SK-N-SH treated with all-trans-retinoic acid at 6 μM for 48 hours (cell line): ENCODE measurements around the gene ABCC11.

ENCODE experiments used
- ATAC-seq: fragments of 200-7000 bp; cut with Tn5 transposase; 3 replicates; pipeline ENCODE4 v1.9.1; 2020; ENCODE audit warnings: mild to moderate bottlenecking, moderate library complexity
- ARNTL ChIP-seq: fragments of 450-650 bp; formaldehyde crosslinking; IDR thresholded peaks from 2 replicates; pipeline ENCODE4 v1.5.0; 2020; ENCODE audit warnings: low read depth, mild to moderate bottlenecking, moderate library complexity, borderline replicate concordance
- BACH2 ChIP-seq: fragments of 250-450 bp; sonication (Bioruptor Pico); IDR thresholded peaks from 2 replicates; pipeline ENCODE4 v1.9.0; 2021; ENCODE audit warnings: mild to moderate bottlenecking, borderline replicate concordance
- CREB5 ChIP-seq: fragments of 250-450 bp; sonication (Bioruptor Pico); IDR thresholded peaks from 2 replicates; pipeline ENCODE4 v1.5.1; 2020; ENCODE audit warnings: low read depth, mild to moderate bottlenecking, moderate library complexity
- CSDC2 ChIP-seq: fragments of 250-450 bp; sonication (Bioruptor Pico); IDR thresholded peaks from 2 replicates; pipeline ENCODE4 v1.5.0; 2020; ENCODE audit warnings: mild to moderate bottlenecking, moderate library complexity
- CSRNP3 ChIP-seq: fragments of 250-450 bp; sonication (Bioruptor Pico); IDR thresholded peaks from 2 replicates; pipeline ENCODE4 v1.5.1; 2021; ENCODE audit warnings: mild to moderate bottlenecking, moderate library complexity
- ESRRG ChIP-seq: fragments of 250-450 bp; sonication (Bioruptor Pico); IDR thresholded peaks from 2 replicates; pipeline ENCODE4 v1.6.1; 2021; ENCODE audit warnings: mild to moderate bottlenecking
- ISL1 ChIP-seq: fragments of 250-450 bp; sonication (Bioruptor Pico); IDR thresholded peaks from 2 replicates; pipeline ENCODE4 v2.1.2; 2022; ENCODE audit warnings: mild to moderate bottlenecking, moderate library complexity
- OSR1 ChIP-seq: fragments of 250-450 bp; sonication (Bioruptor Pico); IDR thresholded peaks from 2 replicates; pipeline ENCODE4 v1.8.0; 2022; ENCODE audit warnings: moderate library complexity, mild to moderate bottlenecking, inconsistent platforms
- PATZ1 ChIP-seq: fragments of 250-450 bp; sonication (Bioruptor Pico); IDR thresholded peaks from 2 replicates; pipeline ENCODE4 v1.8.0; 2020; ENCODE audit warnings: mild to moderate bottlenecking, moderate library complexity, borderline replicate concordance
- POU6F1 ChIP-seq: fragments of 250-450 bp; sonication (Bioruptor Pico); IDR thresholded peaks from 2 replicates; pipeline ENCODE4 v1.8.0; 2021; ENCODE audit warnings: low read depth, mild to moderate bottlenecking, moderate library complexity, borderline replicate concordance
- PPARA ChIP-seq: fragments of 250-450 bp; sonication (Bioruptor Pico); IDR thresholded peaks from 2 replicates; pipeline ENCODE4 v1.5.0; 2020; ENCODE audit warnings: mild to moderate bottlenecking, borderline replicate concordance
- RARB ChIP-seq: fragments of 250-450 bp; sonication (Bioruptor Pico); IDR thresholded peaks from 2 replicates; pipeline ENCODE4 v1.8.0; 2021; ENCODE audit warnings: mild to moderate bottlenecking, moderate library complexity
- TCF4 ChIP-seq: fragments of 250-450 bp; sonication (Bioruptor Pico); IDR thresholded peaks from 2 replicates; pipeline ENCODE4 v1.8.0; 2021; ENCODE audit warnings: mild to moderate bottlenecking, moderate library complexity, borderline replicate concordance
- TOX ChIP-seq: fragments of 250-450 bp; sonication (Bioruptor Pico); IDR thresholded peaks from 2 replicates; pipeline ENCODE4 v1.8.0; 2021; ENCODE audit warnings: mild to moderate bottlenecking, moderate library complexity, borderline replicate concordance
- TSHZ2 ChIP-seq: fragments of 250-450 bp; sonication (Bioruptor Pico); IDR thresholded peaks from 2 replicates; pipeline ENCODE4 v1.5.0; 2020; ENCODE audit warnings: mild to moderate bottlenecking, moderate library complexity
- ZC3H10 ChIP-seq: fragments of 250-450 bp; sonication (Bioruptor Pico); IDR thresholded peaks from 2 replicates; pipeline ENCODE4 v1.5.1; 2021; ENCODE audit warnings: mild to moderate bottlenecking, moderate library complexity
- ZFP30 ChIP-seq: fragments of 450-650 bp; formaldehyde crosslinking; IDR thresholded peaks from 2 replicates; pipeline ENCODE4 v1.5.0; 2022; ENCODE audit warnings: mild to moderate bottlenecking, moderate library complexity
- ZNF565 ChIP-seq: fragments of 450-650 bp; formaldehyde crosslinking; conservative IDR thresholded peaks from 2 replicates; pipeline ENCODE4 v1.5.0; 2020; ENCODE audit warnings: low read depth, mild to moderate bottlenecking, moderate library complexity
- ZNF70 ChIP-seq: fragments of 450-650 bp; formaldehyde crosslinking; IDR thresholded peaks from 2 replicates; pipeline ENCODE4 v1.5.0; 2020; ENCODE audit warnings: mild to moderate bottlenecking, moderate library complexity
- ZNF8 ChIP-seq: fragments of 450-650 bp; formaldehyde crosslinking; IDR thresholded peaks from 2 replicates; pipeline ENCODE4 v1.5.0; 2020; ENCODE audit warnings: mild to moderate bottlenecking, moderate library complexity

Gene ABCC11

GRCh38 chr16:48162839-48163410 is 84.4 kb downstream of the ABCC11 start:
- TF ChIP-seq ISL1 (CRISPR knock-in tag): no peak
- TF ChIP-seq CREB5 (CRISPR knock-in tag): no peak
- TF ChIP-seq ZC3H10 (CRISPR knock-in tag): no peak
- TF ChIP-seq ESRRG (CRISPR knock-in tag): no peak
- TF ChIP-seq BACH2 (CRISPR knock-in tag): no peak
- TF ChIP-seq ARNTL (CRISPR knock-in tag): no peak
- TF ChIP-seq RARB: no peak
- no peak for TF ChIP-seq PATZ1 (CRISPR knock-in tag)
- no peak for TF ChIP-seq ZNF8 (CRISPR knock-in tag)
- no peak for TF ChIP-seq POU6F1
- TF ChIP-seq ZNF565 (CRISPR knock-in tag): no peak
- ATAC-seq: no peak

GRCh38 chr16:48161906-48162305 is 85.4 kb downstream of the ABCC11 start:
- TF ChIP-seq OSR1 (CRISPR knock-in tag) (no peak), POU6F1 (no peak), RARB (no peak), ARNTL (CRISPR knock-in tag) (no peak)
- no peak for ATAC-seq

- no peak for ATAC-seq
- no peak for TF ChIP-seq POU6F1
- no peak for TF ChIP-seq CSDC2
- TF ChIP-seq ISL1 (CRISPR knock-in tag): no peak
- TF ChIP-seq CREB5 (CRISPR knock-in tag): no peak
- TF ChIP-seq TCF4 (CRISPR knock-in tag): no peak
- TF ChIP-seq CSRNP3 (CRISPR knock-in tag): no peak
- TF ChIP-seq ESRRG (CRISPR knock-in tag): no peak
- TF ChIP-seq BACH2 (CRISPR knock-in tag): no peak
- TF ChIP-seq ARNTL (CRISPR knock-in tag): no peak
- no peak for TF ChIP-seq ZFP30
- TF ChIP-seq TOX: no peak
- TF ChIP-seq RARB: no peak
- TF ChIP-seq PPARA (CRISPR knock-in tag): no peak
- no peak for TF ChIP-seq ZNF565 (CRISPR knock-in tag)
- TF ChIP-seq ZNF70 (CRISPR knock-in tag): no peak
- no peak for TF ChIP-seq TSHZ2 (CRISPR knock-in tag)
- TF ChIP-seq PATZ1 (CRISPR knock-in tag): no peak
- TF ChIP-seq OSR1 (CRISPR knock-in tag): no peak
Observed at GRCh38 chr16:48160575-48160974, 86.8 kb downstream of the ABCC11 start.
